NCI-H226 (cell line): ENCODE measurements around the gene LDAH.
A peak's percentile ranks its signal among the peaks of the same experiment; 100 is the strongest.

Source experiments
- DNase-seq: peaks from one replicate; pipeline ENCODE4 v3.0.0-alpha.2; 2015

The LDAH gene

GRCh38 chr2:20666304-20667150 is 156.4 kb downstream of the LDAH start, which contains the start of gene GDF7:
Gene GDF7, plus strand, starts transcription at chr2:20667144. Its CDS starts 96 bp downstream, at chr2:20667240.
- no peak for DNase-seq

GRCh38 chr2:20666005-20666303 is 156.9 kb downstream of the LDAH start:
- DNase-seq, result no peak

- DNase-seq, result no peak
Measured at GRCh38 chr2:20665243-20666004, 157.5 kb downstream of the LDAH start.

- no peak for DNase-seq
Measured at GRCh38 chr2:20664431-20665242, 158.3 kb downstream of the LDAH start.

- DNase-seq, result no peak
Measured at GRCh38 chr2:20664071-20664390, 158.9 kb downstream of the LDAH start.

GRCh38 chr2:20663196-20664070 is 159.5 kb downstream of the LDAH start:
- DNase-seq, result no peak

GRCh38 chr2:20662308-20662937 is 160.5 kb downstream of the LDAH start:
- no peak for DNase-seq

GRCh38 chr2:20661421-20662307 is 161.2 kb downstream of the LDAH start:
- DNase-seq, result peak; percentile 53

- DNase-seq, result no peak
Measured at GRCh38 chr2:20660506-20661420, 162.1 kb downstream of the LDAH start.

- no peak for DNase-seq
Measured at GRCh38 chr2:20657522-20658235, 165.2 kb downstream of the LDAH start.

- DNase-seq, result no peak
Measured at GRCh38 chr2:20656561-20656960, 166.3 kb downstream of the LDAH start.

GRCh38 chr2:20654535-20654813 is 168.4 kb downstream of the LDAH start:
- no peak for DNase-seq

- no peak for DNase-seq
Measured at GRCh38 chr2:20653695-20654534, 169.0 kb downstream of the LDAH start.

GRCh38 chr2:20652673-20653575 is 170.0 kb downstream of the LDAH start:
- DNase-seq, result no peak

GRCh38 chr2:20652141-20652540 is 170.8 kb downstream of the LDAH start:
- DNase-seq, result no peak

- DNase-seq, result no peak
Measured at GRCh38 chr2:20651731-20652099, 171.2 kb downstream of the LDAH start.
